SK-N-MC (cell line): ENCODE measurements around the gene FRMD3.
"Not testable (repeated sequence)": the region's sequence is repeated elsewhere in the genome, so short reads cannot be mapped to it uniquely, and the experiment has no call there.

Source experiments
- EZH2 ChIP-seq: fragments of 200-600 bp; sonication (generic); IDR thresholded peaks from one replicate; pipeline ENCODE4 v1.6.1; 2017; ENCODE audit warnings: antibody characterized with exemption
- POLR2AphosphoS5 ChIP-seq: IDR thresholded peaks from 2 replicates; pipeline ENCODE4 v1.6.1; 2012; ENCODE audit warnings: mild to moderate bottlenecking, low read depth, low read length, borderline replicate concordance

DNA sequence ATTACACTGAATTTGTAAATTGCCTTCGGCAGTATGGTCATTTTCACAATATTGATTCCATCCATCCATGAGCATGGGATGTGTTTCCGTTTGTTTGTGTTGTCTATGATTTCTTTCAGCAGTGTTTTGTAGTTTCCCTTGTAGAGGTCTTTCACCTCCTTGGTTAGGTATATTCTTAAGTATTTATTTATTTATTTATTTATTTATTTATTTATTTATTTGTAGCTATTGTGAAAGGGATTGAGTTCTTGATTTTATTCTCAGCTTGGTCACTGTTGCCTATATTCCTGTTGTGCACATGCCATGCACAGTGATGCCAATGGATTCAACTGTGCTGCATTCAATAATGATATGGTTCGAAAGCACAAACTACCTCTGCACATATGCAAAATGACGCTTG lies 179.7 kb downstream of the FRMD3 start:
- TF ChIP-seq EZH2, POLR2AphosphoS5: not testable (repeated sequence)
